WI38 (cell line): ENCODE measurements around the gene UCMA.
"Not testable (repeated sequence)": the region's sequence is repeated elsewhere in the genome, so short reads cannot be mapped to it uniquely, and the experiment has no call there.

ENCODE experiments used
- H3K4me3 ChIP-seq: 2 replicates; pipeline ENCODE4 v1.5.1; 2011; ENCODE audit warnings: low read depth, mild to moderate bottlenecking, control low read depth, low read length
- TF ChIP-seq, protein P1 (sequence below): IDR thresholded peaks from 2 replicates; pipeline ENCODE4 v1.5.1; 2012; ENCODE audit warnings: low read depth, mild to moderate bottlenecking, control low read depth, low read length

The UCMA gene

DNA sequence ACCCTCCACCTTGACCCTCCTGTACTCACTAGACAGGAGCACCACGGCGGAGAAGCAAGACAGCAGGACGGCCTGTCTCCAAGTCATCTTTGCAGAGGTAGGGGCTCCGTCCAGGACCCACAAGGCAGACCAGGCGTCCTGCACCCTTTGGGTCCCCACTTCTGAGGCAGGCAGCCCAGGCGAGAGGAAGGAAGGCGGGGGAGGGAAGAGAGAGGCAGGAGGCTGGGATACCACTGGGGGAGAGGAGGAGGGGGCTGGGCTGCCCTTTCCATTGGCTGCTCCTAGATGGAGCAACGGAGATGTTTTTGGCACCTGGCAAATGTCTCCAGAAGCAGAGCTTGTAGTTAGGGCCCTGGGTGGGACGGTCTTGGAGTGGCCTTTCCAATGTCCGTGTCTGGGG lies at the start of gene UCMA:
UCMA (minus strand) TSS at position 203 of the 400 bp plus-strand sequence; CDS start at position 87, 116 bp downstream.
- H3K4me3 ChIP-seq = no peak within 1 kb of the TSS
- TF ChIP-seq, protein P1, sequence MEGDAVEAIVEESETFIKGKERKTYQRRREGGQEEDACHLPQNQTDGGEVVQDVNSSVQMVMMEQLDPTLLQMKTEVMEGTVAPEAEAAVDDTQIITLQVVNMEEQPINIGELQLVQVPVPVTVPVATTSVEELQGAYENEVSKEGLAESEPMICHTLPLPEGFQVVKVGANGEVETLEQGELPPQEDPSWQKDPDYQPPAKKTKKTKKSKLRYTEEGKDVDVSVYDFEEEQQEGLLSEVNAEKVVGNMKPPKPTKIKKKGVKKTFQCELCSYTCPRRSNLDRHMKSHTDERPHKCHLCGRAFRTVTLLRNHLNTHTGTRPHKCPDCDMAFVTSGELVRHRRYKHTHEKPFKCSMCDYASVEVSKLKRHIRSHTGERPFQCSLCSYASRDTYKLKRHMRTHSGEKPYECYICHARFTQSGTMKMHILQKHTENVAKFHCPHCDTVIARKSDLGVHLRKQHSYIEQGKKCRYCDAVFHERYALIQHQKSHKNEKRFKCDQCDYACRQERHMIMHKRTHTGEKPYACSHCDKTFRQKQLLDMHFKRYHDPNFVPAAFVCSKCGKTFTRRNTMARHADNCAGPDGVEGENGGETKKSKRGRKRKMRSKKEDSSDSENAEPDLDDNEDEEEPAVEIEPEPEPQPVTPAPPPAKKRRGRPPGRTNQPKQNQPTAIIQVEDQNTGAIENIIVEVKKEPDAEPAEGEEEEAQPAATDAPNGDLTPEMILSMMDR = no peak

GRCh38 chr10:13282348-13282747 lies 48.2 kb upstream of the UCMA start:
- not testable (repeated sequence) for H3K4me3 ChIP-seq

DNA sequence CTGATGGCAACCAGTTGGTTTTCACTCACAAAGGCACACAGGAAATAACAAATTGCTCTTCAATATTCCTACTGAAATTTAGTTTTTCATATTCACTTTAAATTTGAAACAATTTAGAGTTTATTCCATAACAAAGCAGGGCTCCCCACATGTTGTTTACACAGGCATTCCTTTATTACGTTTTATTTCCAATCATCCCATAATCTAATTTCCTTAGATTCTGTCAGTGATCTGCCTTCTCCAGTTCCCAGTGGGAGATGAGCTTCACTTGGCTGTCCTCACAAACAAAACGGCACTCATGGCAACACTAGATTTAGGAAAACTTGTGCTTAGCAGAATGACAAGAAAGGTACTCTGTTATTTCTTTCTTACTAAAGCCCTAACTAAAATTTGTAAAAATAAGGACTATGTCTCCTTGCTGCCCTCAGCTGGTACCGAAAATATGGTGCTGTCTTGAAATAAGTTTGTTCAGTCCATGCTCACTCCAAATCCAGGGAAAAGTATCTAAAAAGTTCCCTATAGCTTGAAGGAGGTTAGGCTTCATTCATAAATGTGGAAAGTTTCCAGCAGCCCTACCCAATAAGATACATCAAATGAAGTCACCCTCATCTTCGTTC lies 42.7 kb upstream of the UCMA start:
- H3K4me3 ChIP-seq = no peak overlapping the region
- TF ChIP-seq, protein P1 = 0 out of 2 replicates have a peak, but pooled peaks have one; percentile 6

GRCh38 chr10:13276146-13276545 lies 42.0 kb upstream of the UCMA start:
- H3K4me3 ChIP-seq = not testable (repeated sequence)

GRCh38 chr10:13272164-13272571 lies 38.0 kb upstream of the UCMA start:
- peak overlapping the region; percentile 1; the same call in 1 of the 2 replicates for H3K4me3 ChIP-seq
- TF ChIP-seq, protein P1 = no peak

- peak overlapping the region; percentile 1; the same call in 1 of the 2 replicates for H3K4me3 ChIP-seq
- TF ChIP-seq, protein P1 = peak; percentile 53
These were observed 37.5 kb upstream of the UCMA start for GRCh38 chr10:13271552-13272163.

GRCh38 chr10:13270877-13271551 lies 36.8 kb upstream of the UCMA start:
- TF ChIP-seq, protein P1 = no peak
- no peak overlapping the region for H3K4me3 ChIP-seq

GRCh38 chr10:13268841-13269240 lies 34.7 kb upstream of the UCMA start:
- no peak overlapping the region for H3K4me3 ChIP-seq
- TF ChIP-seq, protein P1 = no peak
